Prostate gland (tissue), 2 donors: ENCODE data around the gene MGAT1. TPM values are rescaled to one million over a fixed set of nuclear protein-coding genes. Genes with fewer than 3 reads are reported as not detected.

Experiments
- DNase-seq: peaks from one replicate; pipeline ENCODE4 v3.0.0-alpha.2; 2019; ENCODE audit warnings: low spot score
- H3K27ac ChIP-seq, 2 donors: fragments of 200-600 bp; sonication (generic); 2 replicates each; pipeline ENCODE4 v1.5.1; 2017 to 2019
- H3K27me3 ChIP-seq: fragments of 200-600 bp; sonication (generic); replicated peaks from 2 replicates; pipeline ENCODE4 v1.5.1; 2019; ENCODE audit not compliant: insufficient read depth
- H3K36me3 ChIP-seq, 2 donors: fragments of 200-600 bp; sonication (generic); 1 replicate in 1 of 2; 2 replicates in 1 of 2; pipeline versions ENCODE4 v1.5.1 to v1.8.1; 2017 to 2019
- H3K4me1 ChIP-seq: fragments of 200-600 bp; sonication (generic); replicated peaks from 2 replicates; pipeline ENCODE4 v1.5.1; 2019
- H3K4me3 ChIP-seq, 2 donors: fragments of 200-600 bp; sonication (generic); 2 replicates each; pipeline ENCODE4 v1.5.1; 2017 to 2019
- H3K9me3 ChIP-seq: fragments of 200-600 bp; sonication (generic); 2 replicates; pipeline ENCODE4 v1.5.1; 2017
- POLR2A ChIP-seq: fragments of 450-650 bp; IDR thresholded peaks from one replicate; pipeline ENCODE4 v1.6.1; 2016; ENCODE audit warnings: antibody characterized with exemption, mild to moderate bottlenecking
- POLR2AphosphoS5 ChIP-seq: sonication (generic); formaldehyde crosslinking; IDR thresholded peaks from one replicate; pipeline ENCODE4 v1.6.1; 2017; ENCODE audit warnings: antibody characterized with exemption
- WGBS: methylation state at CpG from one replicate; pipeline ENCODE4 v1.1.5; 2018; 5-methylcytosine and 5-hydroxymethylcytosine counted together
- intact Hi-C: fragments of 100-400 bp; cut with DNase I; formaldehyde crosslinking; loops from one replicate; pipeline ENCODE4 v1.14.2; 2022
- total RNA-seq, 2 donors: library from RNA; depleted of rRNA; stranded (reverse); fragments of >200 nt; gene quantifications; one replicate each; pipeline ENCODE4 v1.1.0, GENCODE V29; 2016
- TF ChIP-seq, protein P1 (sequence below), 4 experiments: fragments of 200-600 bp in 2 of 4; fragments of 450-650 bp in 2 of 4; sonication (generic) in 2 of 4; IDR thresholded peaks; 1 replicate in 3 of 4; 2 replicates in 1 of 4; pipeline ENCODE4 v1.5.1; 2016 to 2019; ENCODE audit warnings: antibody characterized with exemption in 4 of 4, mild to moderate bottlenecking in 2 of 4, moderate library complexity in 2 of 4

MGAT1 gene
- total RNA-seq = 100 to 1,000 TPM; 142 to 159 TPM

DNA sequence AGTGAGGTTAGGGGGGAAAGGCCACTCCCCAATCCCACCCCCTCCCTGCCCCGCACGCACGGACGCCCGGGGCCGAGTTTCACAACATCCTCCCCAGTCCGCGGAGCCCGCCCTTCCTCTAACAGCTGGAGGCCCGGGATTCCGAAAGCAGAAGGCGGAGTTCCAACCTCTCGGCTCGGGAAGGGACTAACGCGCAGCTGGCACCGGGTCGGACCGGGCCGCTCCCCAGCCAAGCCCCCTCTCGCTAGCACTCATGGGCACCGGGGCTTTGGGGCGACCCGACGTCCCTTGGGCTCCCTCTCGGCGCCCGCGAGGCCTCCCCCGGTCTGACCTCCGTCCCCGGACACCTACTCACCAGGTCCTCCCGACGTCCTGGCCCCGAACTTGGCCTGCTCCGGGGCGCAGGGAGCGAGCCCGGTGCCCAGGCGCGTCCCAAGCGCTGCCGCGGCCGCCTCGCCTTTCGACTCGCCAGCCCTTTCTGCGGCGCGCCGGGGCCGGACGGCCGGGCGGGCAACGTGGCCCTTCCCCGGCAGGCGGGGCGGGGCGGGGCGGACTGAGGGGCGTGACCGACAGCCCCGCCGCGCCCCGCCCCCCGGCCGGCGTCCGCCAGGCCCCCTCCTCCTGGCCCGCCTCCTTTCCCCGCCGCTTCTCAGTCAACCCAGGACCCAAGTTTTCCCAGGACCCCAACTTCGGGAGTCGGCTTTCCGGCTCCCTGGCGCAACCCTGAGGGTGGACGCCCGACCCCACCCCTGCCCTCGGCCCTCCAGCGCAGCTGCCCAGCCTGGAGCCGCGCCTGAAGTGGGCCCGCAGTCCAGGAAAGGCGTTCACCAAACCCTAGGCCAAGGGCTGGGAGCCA lies at the start of gene MGAT1:
MGAT1 (minus strand) TSS at position 482 of the 856 bp plus-strand sequence. CDS start 9,835 bp downstream, outside the sequence.
- Histone ChIP-seq H3K4me1 (peaks cover 34% of the 10 kb centered on the region), H3K9me3 (no peaks in the 10 kb centered on the region), H3K36me3 (no peaks in the 10 kb centered on the region), H3K4me3 (peak within 1 kb of the TSS; percentile 91 to 94), H3K27ac (peak within 1 kb of the TSS; percentile 98 to 99), H3K27me3 (no peaks in the 10 kb centered on the region)
- TF ChIP-seq, protein P1, sequence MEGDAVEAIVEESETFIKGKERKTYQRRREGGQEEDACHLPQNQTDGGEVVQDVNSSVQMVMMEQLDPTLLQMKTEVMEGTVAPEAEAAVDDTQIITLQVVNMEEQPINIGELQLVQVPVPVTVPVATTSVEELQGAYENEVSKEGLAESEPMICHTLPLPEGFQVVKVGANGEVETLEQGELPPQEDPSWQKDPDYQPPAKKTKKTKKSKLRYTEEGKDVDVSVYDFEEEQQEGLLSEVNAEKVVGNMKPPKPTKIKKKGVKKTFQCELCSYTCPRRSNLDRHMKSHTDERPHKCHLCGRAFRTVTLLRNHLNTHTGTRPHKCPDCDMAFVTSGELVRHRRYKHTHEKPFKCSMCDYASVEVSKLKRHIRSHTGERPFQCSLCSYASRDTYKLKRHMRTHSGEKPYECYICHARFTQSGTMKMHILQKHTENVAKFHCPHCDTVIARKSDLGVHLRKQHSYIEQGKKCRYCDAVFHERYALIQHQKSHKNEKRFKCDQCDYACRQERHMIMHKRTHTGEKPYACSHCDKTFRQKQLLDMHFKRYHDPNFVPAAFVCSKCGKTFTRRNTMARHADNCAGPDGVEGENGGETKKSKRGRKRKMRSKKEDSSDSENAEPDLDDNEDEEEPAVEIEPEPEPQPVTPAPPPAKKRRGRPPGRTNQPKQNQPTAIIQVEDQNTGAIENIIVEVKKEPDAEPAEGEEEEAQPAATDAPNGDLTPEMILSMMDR (IDR thresholded peaks at IDR 0.05) = peak in 2 of 4 experiments; percentile 12 to 22
- TF ChIP-seq POLR2A (peak; percentile 84), POLR2AphosphoS5 (peak; percentile 59)
- intact Hi-C loops = loop anchor here (5.0 to 10.0 kb wide), 2 partner anchors 60 to 442 kb away; partner anchors contain the start of genes RACK1 and ZFP62
- DNase-seq = peak; percentile 86
- WGBS = under 1% methylated on average over 37 of the region's 87 CpGs

DNA sequence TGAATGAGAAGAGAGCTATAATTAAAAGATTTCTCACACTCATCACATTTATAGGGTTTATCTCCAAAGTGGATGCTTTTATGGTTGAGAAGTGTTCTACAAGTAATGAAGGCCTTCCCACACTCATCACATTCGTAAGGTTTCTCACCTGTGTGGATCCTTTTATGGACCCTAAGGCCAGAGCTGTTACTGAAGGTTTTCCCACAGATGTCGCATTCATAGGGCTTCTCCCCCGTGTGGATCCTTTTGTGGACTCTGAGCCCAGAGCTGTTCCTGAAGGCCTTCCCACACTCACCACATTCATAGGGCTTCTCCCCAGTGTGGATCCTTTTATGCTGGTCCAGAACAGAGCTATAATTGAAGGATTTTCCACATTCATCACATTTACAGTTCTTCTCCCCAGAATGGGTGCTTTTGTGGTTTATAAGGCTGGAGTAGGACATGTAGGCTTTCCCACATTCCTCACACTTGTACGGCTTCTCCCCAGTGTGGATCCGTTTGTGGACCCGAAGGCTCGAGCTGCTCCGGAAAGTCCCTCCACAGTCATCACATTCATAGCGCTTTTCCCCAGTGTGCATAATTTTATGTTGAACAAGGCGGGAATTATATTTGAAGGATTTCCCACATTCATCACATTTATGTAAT lies 48.0 kb upstream of the MGAT1 start:
- WGBS = 96% methylated on average over 10 of the region's 10 CpGs
- TF ChIP-seq, protein P1 (IDR thresholded peaks at IDR 0.05) = no peak
- TF ChIP-seq POLR2A (no peak), POLR2AphosphoS5 (no peak)
- Histone ChIP-seq H3K4me3 (no peak overlapping the region), H3K4me1 (no peaks in the 10 kb centered on the region), H3K9me3 (no peaks in the 10 kb centered on the region), H3K27me3 (no peaks in the 10 kb centered on the region), H3K27ac (no peak overlapping the region), H3K36me3 (peaks cover 10 to 22% of the 10 kb centered on the region in 2 donors)
- no peak for DNase-seq
- intact Hi-C loops = no loop called here

DNA sequence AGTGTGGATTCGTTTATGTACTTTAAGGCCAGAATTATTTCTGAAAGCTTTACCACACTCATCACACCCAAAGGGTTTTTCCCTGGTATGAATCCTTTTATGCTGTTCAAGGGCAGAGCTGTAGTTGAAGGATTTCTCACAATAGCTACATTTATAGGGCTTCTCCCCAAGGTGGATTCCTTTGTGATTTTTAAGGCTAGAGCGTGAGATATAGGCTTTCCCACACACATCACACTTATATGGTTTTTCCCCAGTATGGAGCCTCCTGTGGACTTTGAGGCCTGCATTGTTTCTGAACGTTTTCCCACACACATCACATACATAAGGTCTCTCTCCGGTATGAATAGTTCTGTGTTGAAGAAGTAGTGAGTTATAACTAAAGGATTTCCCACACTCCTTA lies 47.2 kb upstream of the MGAT1 start:
- DNase-seq = no peak
- Histone ChIP-seq H3K27me3 (no peaks in the 10 kb centered on the region), H3K4me1 (no peaks in the 10 kb centered on the region), H3K4me3 (no peak overlapping the region), H3K36me3 (peaks cover 10 to 22% of the 10 kb centered on the region in 2 donors), H3K9me3 (no peaks in the 10 kb centered on the region), H3K27ac (no peak overlapping the region)
- TF ChIP-seq POLR2AphosphoS5 = no peak
- no peak for TF ChIP-seq POLR2A
- TF ChIP-seq, protein P1 (IDR thresholded peaks at IDR 0.05) = no peak
- intact Hi-C loops = no loop called here
- WGBS = 99% methylated on average over 4 of the region's 4 CpGs

DNA sequence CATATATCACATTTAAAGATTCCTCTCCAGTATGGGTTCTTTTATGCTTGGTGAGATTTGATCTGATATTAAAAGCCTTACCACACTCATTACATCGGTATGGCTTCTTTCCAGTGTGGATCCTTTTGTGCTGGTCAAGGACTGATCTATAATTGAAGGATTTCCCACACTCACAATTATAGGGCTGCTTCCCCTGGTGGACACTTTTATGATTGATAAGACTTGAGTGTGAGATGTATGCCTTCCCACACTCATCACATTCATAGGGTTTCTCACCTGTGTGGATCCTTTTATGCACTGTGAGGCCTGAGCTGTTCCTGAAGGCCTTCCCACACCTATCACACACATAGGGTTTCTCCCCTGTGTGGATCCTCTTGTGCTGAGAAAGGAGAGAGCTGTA lies 46.3 kb upstream of the MGAT1 start:
- Histone ChIP-seq H3K36me3 (peaks cover 10 to 22% of the 10 kb centered on the region in 2 donors), H3K27ac (no peak overlapping the region), H3K9me3 (no peaks in the 10 kb centered on the region), H3K4me1 (no peaks in the 10 kb centered on the region), H3K27me3 (no peaks in the 10 kb centered on the region), H3K4me3 (no peak overlapping the region)
- DNase-seq = no peak
- intact Hi-C loops = no loop called here
- TF ChIP-seq, protein P1 (IDR thresholded peaks at IDR 0.05) = no peak
- no peak for TF ChIP-seq POLR2A
- no peak for TF ChIP-seq POLR2AphosphoS5
- 100% methylated on average over 1 of the region's 1 CpG for WGBS
